ENCODE data around the gene ATF7. TPM values are rescaled to one million over a fixed set of nuclear protein-coding genes. Genes with fewer than 3 reads are reported as not detected.

Gene ATF7
- total and polyA plus RNA-seq, 2 of the 13 experiments (the other 11 are each of a cell fraction or from before 2014, with no cell fraction given): 9.6 to 16.2 TPM

- TF ChIP-seq CERS6 (CRISPR knock-in tag; IDR thresholded peaks at IDR 0.05) (no peak), SIN3A (IDR thresholded peaks at IDR 0.05; ENCODE audit: borderline replicate concordance, low read depth, low read length) (no peak), TFDP2 (CRISPR knock-in tag; IDR thresholded peaks at IDR 0.05) (no peak), HNF1A (IDR thresholded peaks at IDR 0.05; ENCODE audit: low read depth) (0 out of 2 replicates have a peak, but pooled peaks have one; percentile 14), HNF1A (CRISPR knock-in tag; IDR thresholded peaks at IDR 0.05; ENCODE audit: borderline replicate concordance) (peak; percentile 66; the same call in 1 of the 2 replicates), ZNF570 (CRISPR knock-in tag; IDR thresholded peaks at IDR 0.05; ENCODE audit: borderline replicate concordance) (no peak), ISL2 (CRISPR knock-in tag; IDR thresholded peaks at IDR 0.05) (peak; percentile 77), TFAP4 (IDR thresholded peaks at IDR 0.05; ENCODE audit: borderline replicate concordance, low read depth) (peak; percentile 71; the same call in 1 of the 2 replicates), FOXP4 (CRISPR knock-in tag; IDR thresholded peaks at IDR 0.05) (peak; percentile 79), ZBTB34 (CRISPR knock-in tag; IDR thresholded peaks at IDR 0.05) (peak; percentile 86), ZSCAN9 (CRISPR knock-in tag; IDR thresholded peaks at IDR 0.05; ENCODE audit: borderline replicate concordance) (peak; percentile 82), TIGD3 (CRISPR knock-in tag; IDR thresholded peaks at IDR 0.05; ENCODE audit: borderline replicate concordance) (no peak), ZBTB42 (CRISPR knock-in tag; IDR thresholded peaks at IDR 0.05) (no peak), STAG1 (CRISPR knock-in tag; IDR thresholded peaks at IDR 0.05) (peak; percentile 12; the same call in 1 of the 2 replicates), TRIM24 (CRISPR knock-in tag; IDR thresholded peaks at IDR 0.05) (no peak), GTF2F1 (IDR thresholded peaks at IDR 0.05; ENCODE audit: low read length) (no peak), MTF1 (CRISPR knock-in tag; IDR thresholded peaks at IDR 0.05) (no peak), ZNF138 (CRISPR knock-in tag; IDR thresholded peaks at IDR 0.05; ENCODE audit: low read depth) (no peak)
Measured at GRCh38 chr12:53538209-53538689, 87.9 kb downstream of the ATF7 start (continued).

All from HepG2 (cell line).